IMR-90 (cell line): ENCODE data around the gene PRR19. TPM values are rescaled to one million over a fixed set of nuclear protein-coding genes. Genes with fewer than 3 reads are reported as not detected.

Experiments used
- ATAC-seq: fragments of 200-7000 bp; cut with Tn5 transposase; 2 replicates; pipeline ENCODE4 v1.9.1; 2020; ENCODE audit warnings: low read depth, mild to moderate bottlenecking, moderate library complexity
- BruUV-seq: library from RNA; stranded (reverse); fragments of 400-500 nt; replicated peaks from 2 replicates; lab custom pipeline; 2021; lab: Mats Ljungman, UMichigan
- CTCF ChIA-PET: fragments of 300-600 bp; formaldehyde crosslinking; extraction: SDS; loops from one replicate; lab custom pipeline; 2021; ENCODE audit warnings: antibody characterized with exemption; lab: Yijun Ruan, JAX
- POLR2A ChIA-PET: fragments of 300-600 bp; sonication (Branson Sonifier 250); formaldehyde crosslinking; loops from one replicate; lab custom pipeline; 2022; ENCODE audit warnings: antibody characterized with exemption; ENCODE audit not compliant: unreplicated experiment; lab: Charles Lee
- DNase-seq: peaks from one replicate; pipeline ENCODE4 v3.0.0; 2013
- H2AFZ ChIP-seq: replicated peaks from 2 replicates; pipeline ENCODE3; 2013; ENCODE audit warnings: low read length, mild to moderate bottlenecking; ENCODE audit not compliant: poor library complexity
- H2AK5ac ChIP-seq: 2 replicates; pipeline ENCODE4 v1.6.1; 2013; ENCODE audit warnings: low read depth, low read length, inconsistent platforms
- H2AK9ac ChIP-seq: replicated peaks from 2 replicates; pipeline ENCODE3; 2013; ENCODE audit warnings: mild to moderate bottlenecking, low read depth, low read length, moderate library complexity; ENCODE audit not compliant: poor library complexity
- H2BK120ac ChIP-seq: 2 replicates; pipeline ENCODE4 v1.6.1; 2013; ENCODE audit warnings: low read depth, low read length, inconsistent platforms
- H2BK15ac ChIP-seq: 3 replicates; pipeline ENCODE4 v1.6.1; 2013; ENCODE audit warnings: low read depth, low read length, inconsistent platforms
- H2BK20ac ChIP-seq: 2 replicates; pipeline ENCODE4 v1.6.1; 2013; ENCODE audit warnings: low read depth, mild to moderate bottlenecking, inconsistent platforms, low read length, moderate library complexity
- H2BK5ac ChIP-seq: 2 replicates; pipeline ENCODE4 v1.6.1; 2013; ENCODE audit warnings: mild to moderate bottlenecking, low read depth, low read length, inconsistent platforms; ENCODE audit not compliant: poor library complexity, severe bottlenecking
- H3K14ac ChIP-seq: replicated peaks from 2 replicates; pipeline ENCODE4 v1.6.1; 2013; ENCODE audit warnings: low read depth, low read length, inconsistent platforms
- H3K18ac ChIP-seq: 2 replicates; pipeline ENCODE4 v1.6.1; 2013; ENCODE audit warnings: low read depth, low read length, control low read depth
- H3K23ac ChIP-seq: 2 replicates; pipeline ENCODE4 v1.6.1; 2013; ENCODE audit warnings: low read depth, low read length, inconsistent platforms
- H3K27ac ChIP-seq: 2 replicates; pipeline ENCODE4 v1.5.1; 2013; ENCODE audit warnings: mild to moderate bottlenecking, control low read depth, low read length; ENCODE audit not compliant: insufficient read depth
- H3K27me3 ChIP-seq: 2 replicates; pipeline ENCODE4 v1.6.1; 2013; ENCODE audit warnings: low read length; ENCODE audit not compliant: control insufficient read depth, insufficient read depth
- H3K36me3 ChIP-seq: 2 replicates; pipeline ENCODE4 v1.6.1; 2013; ENCODE audit warnings: low read length, mixed read lengths; ENCODE audit not compliant: control insufficient read depth, insufficient read depth
- H3K4ac ChIP-seq: 2 replicates; pipeline ENCODE4 v1.6.1; 2013; ENCODE audit warnings: low read depth, low read length, inconsistent platforms
- H3K4me1 ChIP-seq: 2 replicates; pipeline ENCODE4 v1.6.1; 2013; ENCODE audit warnings: low read length, mixed read lengths; ENCODE audit not compliant: control insufficient read depth, insufficient read depth
- H3K4me2 ChIP-seq: 2 replicates; pipeline ENCODE4 v1.6.1; 2013; ENCODE audit warnings: low read depth, mild to moderate bottlenecking, control low read depth, low read length, moderate library complexity
- H3K4me3 ChIP-seq: 2 replicates; pipeline ENCODE4 v1.5.1; 2013; ENCODE audit warnings: low read depth, mild to moderate bottlenecking, control low read depth, low read length, moderate library complexity; ENCODE audit not compliant: insufficient read depth
- H3K56ac ChIP-seq: 2 replicates; pipeline ENCODE4 v1.6.1; 2013; ENCODE audit warnings: low read length, inconsistent platforms; ENCODE audit not compliant: insufficient read depth; ENCODE audit errors: extremely low read depth
- H3K79me1 ChIP-seq, 2 experiments: 2 replicates each; pipeline ENCODE4 v1.6.1; 2013; ENCODE audit warnings: low read length in 2 of 2, inconsistent platforms in 1 of 2, low read depth in 1 of 2
- H3K9ac ChIP-seq: 2 replicates; pipeline ENCODE4 v1.6.1; 2013; ENCODE audit warnings: low read depth, low read length, control low read depth
- H3K9me1 ChIP-seq: 2 replicates; pipeline ENCODE4 v1.6.1; 2013; ENCODE audit warnings: low read length, inconsistent platforms; ENCODE audit not compliant: insufficient read depth
- H3K9me3 ChIP-seq: 2 replicates; pipeline ENCODE4 v1.6.1; 2013; ENCODE audit warnings: low read length; ENCODE audit not compliant: control insufficient read depth, insufficient read depth
- H4K20me1 ChIP-seq: 2 replicates; pipeline ENCODE4 v1.6.1; 2013; ENCODE audit warnings: low read length, inconsistent platforms; ENCODE audit not compliant: insufficient read depth
- H4K5ac ChIP-seq: 2 replicates; pipeline ENCODE4 v1.6.1; 2013; ENCODE audit warnings: mild to moderate bottlenecking, low read depth, low read length, control low read depth
- H4K8ac ChIP-seq, 2 experiments: 2 replicates each; pipeline ENCODE4 v1.6.1; 2013; ENCODE audit warnings: low read depth in 2 of 2, low read length in 2 of 2, control low read depth in 1 of 2, inconsistent platforms in 1 of 2
- H4K91ac ChIP-seq: 2 replicates; pipeline ENCODE4 v1.6.1; 2013; ENCODE audit warnings: low read depth, low read length, inconsistent platforms; ENCODE audit not compliant: insufficient read depth
- BHLHE40 ChIP-seq: fragments of 150-350 bp; IDR thresholded peaks from 2 replicates; pipeline ENCODE4 v1.6.1; 2016; ENCODE audit warnings: mild to moderate bottlenecking, low read depth, low read length
- CEBPB ChIP-seq: IDR thresholded peaks from 2 replicates; pipeline ENCODE4 v1.6.1; 2012; ENCODE audit warnings: low read depth, low read length, improper control_type of control experiment
- CHD1 ChIP-seq: IDR thresholded peaks from 2 replicates; pipeline ENCODE4 v1.6.1; 2012; ENCODE audit warnings: low read depth, low read length, improper control_type of control experiment
- FOS ChIP-seq: fragments of 150-350 bp; IDR thresholded peaks from 2 replicates; pipeline ENCODE4 v1.6.1; 2016; ENCODE audit warnings: low read depth, low read length
- MAFK ChIP-seq: IDR thresholded peaks from 2 replicates; pipeline ENCODE4 v1.6.1; 2012; ENCODE audit warnings: low read depth, low read length, improper control_type of control experiment
- MAZ ChIP-seq: IDR thresholded peaks from 2 replicates; pipeline ENCODE4 v1.6.1; 2012; ENCODE audit warnings: low read depth, mild to moderate bottlenecking, low read length, improper control_type of control experiment, moderate library complexity, borderline replicate concordance
- MXI1 ChIP-seq: IDR thresholded peaks from 2 replicates; pipeline ENCODE4 v1.6.1; 2012; ENCODE audit warnings: low read depth, mild to moderate bottlenecking, low read length, moderate library complexity, borderline replicate concordance
- NFE2L2 ChIP-seq: fragments of 150-350 bp; IDR thresholded peaks from 2 replicates; pipeline ENCODE4 v1.6.1; 2016; ENCODE audit warnings: low read depth, mild to moderate bottlenecking, low read length
- POLR2A ChIP-seq: IDR thresholded peaks from 2 replicates; pipeline ENCODE4 v1.6.1; 2012; ENCODE audit warnings: mild to moderate bottlenecking, low read depth, low read length
- RAD21 ChIP-seq: IDR thresholded peaks from 2 replicates; pipeline ENCODE4 v1.6.1; 2012; ENCODE audit warnings: low read length, improper control_type of control experiment
- RCOR1 ChIP-seq: IDR thresholded peaks from 2 replicates; pipeline ENCODE4 v1.6.1; 2012; ENCODE audit warnings: mild to moderate bottlenecking, low read length, improper control_type of control experiment; ENCODE audit not compliant: insufficient replicate concordance
- RFX5 ChIP-seq: IDR thresholded peaks from 2 replicates; pipeline ENCODE4 v1.8.0; 2012; ENCODE audit warnings: low read depth, mild to moderate bottlenecking, low read length, moderate library complexity
- SMC3 ChIP-seq: fragments of 150-350 bp; IDR thresholded peaks from 2 replicates; pipeline ENCODE4 v1.6.1; 2016; ENCODE audit warnings: low read depth, mild to moderate bottlenecking, antibody characterized with exemption, low read length, moderate library complexity
- WGBS, 2 experiments: methylation state at CpG; one replicate each; pipeline versions ENCODE4 v1.1.5 to v1.1.7; 2013; ENCODE audit warnings: missing lambda C conversion rate in 2 of 2; ENCODE audit not compliant: insufficient read length in 1 of 2; ENCODE audit errors: extremely low coverage in 2 of 2; 5-methylcytosine and 5-hydroxymethylcytosine counted together
- dilution Hi-C: fragments of 300-500 bp; cut with HindIII; formaldehyde crosslinking; loops from one replicate; pipeline ENCODE4 v1.14.3; 2018; ENCODE audit warnings: low sequenced_read_pairs; ENCODE audit not compliant: unreplicated experiment
- in situ Hi-C: fragments of 300-500 bp; cut with MboI; formaldehyde crosslinking; loops from 3 replicates; pipeline ENCODE4 v1.14.3; 2019; ENCODE audit warnings: low sequenced_read_pairs, inconsistent platforms, mixed read lengths
- intact Hi-C: fragments of 100-400 bp; cut with micrococcal nuclease; formaldehyde crosslinking; loops from 2 replicates; pipeline ENCODE4 v1.10.0; 2022
- polyA plus RNA-seq, 3 experiments: library from polyadenylated mRNA; depleted of rRNA; stranded (reverse); fragments of >200 nt; gene quantifications; 2 replicates each; pipeline ENCODE4 v1.2.3, GENCODE V29; 2012; ENCODE audit warnings: low replicate concordance in 1 of 3
- total RNA-seq: library from RNA; depleted of rRNA; stranded (reverse); fragments of >200 nt; gene quantifications from 2 replicates; pipeline ENCODE4 v1.2.3, GENCODE V29; 2012
- TF ChIP-seq, protein P1 (sequence below): conservative IDR thresholded peaks from 2 replicates; pipeline ENCODE4 v1.5.1; 2012; ENCODE audit warnings: mild to moderate bottlenecking, low read depth, low read length, improper control_type of control experiment
- TF ChIP-seq, protein P2 (sequence below): fragments of 150-350 bp; IDR thresholded peaks from 2 replicates; pipeline ENCODE4 v1.6.1; 2016; ENCODE audit warnings: low read depth, mild to moderate bottlenecking, low read length, moderate library complexity, borderline replicate concordance

The PRR19 gene
- total and polyA plus RNA-seq, 2 of the 4 experiments (the other 2 are of a cell fraction) = 0.36 to 1.6 TPM

DNA sequence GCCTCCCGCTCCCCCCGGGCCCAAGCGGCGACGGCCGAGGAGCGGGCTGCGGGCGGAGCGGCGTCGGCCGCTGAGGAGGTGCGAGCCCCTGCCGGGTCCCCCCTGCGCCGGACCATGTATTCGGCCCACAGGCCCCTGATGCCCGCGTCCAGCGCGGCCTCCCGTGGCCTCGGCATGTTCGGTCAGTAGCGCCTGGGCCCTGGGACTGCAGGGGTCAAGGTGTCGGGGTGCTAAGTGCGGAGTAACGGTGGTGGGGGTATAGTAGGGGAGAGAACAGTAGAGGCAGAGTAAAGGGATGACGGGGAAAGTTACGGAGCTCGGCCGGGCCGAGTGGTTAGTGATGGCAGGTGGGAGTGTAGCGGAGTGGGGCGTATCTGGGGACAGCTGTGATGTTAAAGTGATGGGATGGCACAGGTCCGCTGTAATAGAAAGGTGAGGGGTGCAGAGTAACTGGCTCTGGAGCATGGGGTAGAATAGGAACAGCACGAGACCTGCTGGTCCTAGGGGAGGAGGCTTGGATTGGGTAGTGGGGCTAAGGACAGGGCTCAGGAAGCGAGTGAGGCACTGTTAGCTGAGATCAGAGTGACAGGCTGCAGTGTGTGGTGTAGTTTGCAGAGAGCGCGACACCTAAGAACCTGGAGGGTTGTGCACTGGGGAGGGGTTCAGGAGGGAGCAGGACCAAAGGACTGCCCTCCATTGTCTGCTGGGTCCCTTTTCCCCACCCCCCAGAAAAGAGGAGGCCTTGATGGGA, 17.2 kb upstream of the PRR19 start:
- peak overlapping the region in 1 of 2 experiments; percentile 15; a peak in 1 of 4 replicates for H4K8ac ChIP-seq
- ChIA-PET CTCF (interaction anchor here (0.7 kb wide), 1 partner anchor 125 kb away, joined by 4 read pairs; no protein-coding TSS in a partner anchor), POLR2A (no interaction called here)
- H3K36me3 ChIP-seq = peaks cover 29% of the 10 kb centered on the region
- peaks cover 27 to 60% of the 10 kb centered on the region in 2 experiments for H3K79me1 ChIP-seq
- peaks cover 38% of the 10 kb centered on the region for H4K20me1 ChIP-seq
- H3K18ac ChIP-seq = no peak overlapping the region
- H3K27ac ChIP-seq = peak overlapping the region; percentile 70
- peak overlapping the region; percentile 8; the same call in 1 of the 2 replicates for H4K91ac ChIP-seq
- peaks cover 39% of the 10 kb centered on the region for H3K4me1 ChIP-seq
- H3K4me2 ChIP-seq = peak overlapping the region; percentile 94
- peak overlapping the region; percentile 44 for H3K4ac ChIP-seq
- H2BK5ac ChIP-seq = peak overlapping the region; percentile 16
- H2AK9ac ChIP-seq = peak overlapping the region; percentile 98
- ATAC-seq (peak; percentile 0; the same call in 1 of the 2 replicates), DNase-seq (no peak)
- H3K14ac ChIP-seq = peak overlapping the region; percentile 81
- H2AK5ac ChIP-seq = peak overlapping the region; percentile 90
- 0% methylated on average over 20 of the region's 41 CpGs; no CpG with 5 or more reads in 1 of the 2 experiments for WGBS, 2 experiments
- no peak overlapping the region; the same call in none of the 2 replicates for H3K56ac ChIP-seq
- H3K4me3 ChIP-seq = peak overlapping the region; percentile 89
- dilution Hi-C loops = no loop called here
- BruUV-seq = no TSS peak
- intact Hi-C loops = no loop called here
- no peak overlapping the region for H2BK120ac ChIP-seq
- no peaks in the 10 kb centered on the region for H3K27me3 ChIP-seq
- peak overlapping the region; percentile 76 for H2AFZ ChIP-seq
- no peak overlapping the region for H2BK20ac ChIP-seq
- peak overlapping the region; percentile 89 for H3K9ac ChIP-seq
- peaks cover 16% of the 10 kb centered on the region for H3K9me1 ChIP-seq
- in situ Hi-C loops = no loop called here
- H3K23ac ChIP-seq = peak overlapping the region; percentile 68
- no peaks in the 10 kb centered on the region for H3K9me3 ChIP-seq
- H4K5ac ChIP-seq = no peak overlapping the region
- H2BK15ac ChIP-seq = no peak overlapping the region
- TF ChIP-seq RAD21 = no peak
- no peak for TF ChIP-seq CHD1
- TF ChIP-seq, protein P1, sequence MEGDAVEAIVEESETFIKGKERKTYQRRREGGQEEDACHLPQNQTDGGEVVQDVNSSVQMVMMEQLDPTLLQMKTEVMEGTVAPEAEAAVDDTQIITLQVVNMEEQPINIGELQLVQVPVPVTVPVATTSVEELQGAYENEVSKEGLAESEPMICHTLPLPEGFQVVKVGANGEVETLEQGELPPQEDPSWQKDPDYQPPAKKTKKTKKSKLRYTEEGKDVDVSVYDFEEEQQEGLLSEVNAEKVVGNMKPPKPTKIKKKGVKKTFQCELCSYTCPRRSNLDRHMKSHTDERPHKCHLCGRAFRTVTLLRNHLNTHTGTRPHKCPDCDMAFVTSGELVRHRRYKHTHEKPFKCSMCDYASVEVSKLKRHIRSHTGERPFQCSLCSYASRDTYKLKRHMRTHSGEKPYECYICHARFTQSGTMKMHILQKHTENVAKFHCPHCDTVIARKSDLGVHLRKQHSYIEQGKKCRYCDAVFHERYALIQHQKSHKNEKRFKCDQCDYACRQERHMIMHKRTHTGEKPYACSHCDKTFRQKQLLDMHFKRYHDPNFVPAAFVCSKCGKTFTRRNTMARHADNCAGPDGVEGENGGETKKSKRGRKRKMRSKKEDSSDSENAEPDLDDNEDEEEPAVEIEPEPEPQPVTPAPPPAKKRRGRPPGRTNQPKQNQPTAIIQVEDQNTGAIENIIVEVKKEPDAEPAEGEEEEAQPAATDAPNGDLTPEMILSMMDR = no peak
- TF ChIP-seq RFX5 = no peak
- no peak for TF ChIP-seq MAFK
- TF ChIP-seq, protein P2, sequence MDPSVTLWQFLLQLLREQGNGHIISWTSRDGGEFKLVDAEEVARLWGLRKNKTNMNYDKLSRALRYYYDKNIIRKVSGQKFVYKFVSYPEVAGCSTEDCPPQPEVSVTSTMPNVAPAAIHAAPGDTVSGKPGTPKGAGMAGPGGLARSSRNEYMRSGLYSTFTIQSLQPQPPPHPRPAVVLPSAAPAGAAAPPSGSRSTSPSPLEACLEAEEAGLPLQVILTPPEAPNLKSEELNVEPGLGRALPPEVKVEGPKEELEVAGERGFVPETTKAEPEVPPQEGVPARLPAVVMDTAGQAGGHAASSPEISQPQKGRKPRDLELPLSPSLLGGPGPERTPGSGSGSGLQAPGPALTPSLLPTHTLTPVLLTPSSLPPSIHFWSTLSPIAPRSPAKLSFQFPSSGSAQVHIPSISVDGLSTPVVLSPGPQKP = no peak
- TF ChIP-seq SMC3 = no peak
- no peak for TF ChIP-seq MXI1
- TF ChIP-seq NFE2L2 = no peak
- no peak for TF ChIP-seq RCOR1
- no peak for TF ChIP-seq FOS
- no peak for TF ChIP-seq POLR2A
- TF ChIP-seq BHLHE40 = no peak
- TF ChIP-seq CEBPB = no peak
- no peak for TF ChIP-seq MAZ
